ENCODE data around the gene METRNL.
A peak's percentile ranks its signal among the peaks of the same experiment; 100 is the strongest.
"Not testable (repeated sequence)": the region's sequence is repeated elsewhere in the genome, so short reads cannot be mapped to it uniquely, and the experiment has no call there.

METRNL gene

DNA sequence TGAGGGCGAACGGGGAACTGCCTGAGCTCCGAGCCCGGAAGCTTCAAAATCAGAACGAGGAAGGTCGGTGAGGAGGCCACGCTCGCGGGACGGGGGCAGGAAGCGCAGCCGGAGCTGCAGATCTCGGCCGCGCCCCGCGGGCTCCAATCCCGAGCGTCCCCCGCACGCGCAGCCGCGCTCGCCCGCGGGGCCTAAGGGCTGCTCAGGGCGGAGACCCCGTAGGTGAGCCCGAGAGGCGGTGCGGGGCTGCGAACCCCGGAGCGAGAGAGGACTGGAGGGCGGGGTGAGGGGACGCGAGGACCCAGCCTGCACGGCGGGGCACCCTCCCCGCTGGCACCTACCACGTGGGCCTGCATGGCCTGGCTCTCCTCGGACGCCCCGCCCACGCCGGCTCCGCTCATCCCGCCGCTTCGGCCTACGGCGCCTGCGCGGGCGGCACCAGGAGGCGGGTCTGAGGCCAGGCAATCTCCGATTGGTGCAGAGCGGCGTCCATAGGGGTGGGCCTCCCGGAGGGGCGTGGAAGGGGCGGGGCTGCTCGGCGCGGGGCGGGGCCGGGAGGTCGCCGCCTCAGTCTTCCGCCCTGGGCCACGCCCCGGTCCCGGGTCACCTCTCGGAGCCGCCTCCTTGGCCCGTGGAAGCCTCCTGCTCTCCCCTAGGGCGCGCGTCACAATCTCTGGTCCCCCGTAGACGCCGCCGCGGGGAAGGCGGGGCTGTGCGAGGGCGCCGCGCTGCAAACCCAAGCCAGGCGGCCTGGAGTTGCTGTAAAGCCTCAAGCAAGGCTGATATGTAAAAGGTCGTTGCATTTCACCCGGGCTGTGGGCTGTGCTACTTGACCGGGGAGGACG lies 27.8 kb upstream of the METRNL start:
- DNase-seq (ENCODE audit: low read depth in 3 of 3, low spot score in 1 of 3) = peak; percentile 96 to 97 (median 97)

GRCh38 chr17:83052241-83052564 lies 27.2 kb upstream of the METRNL start:
- no peak for DNase-seq (ENCODE audit: low read depth in 3 of 3, low spot score in 1 of 3)

DNA sequence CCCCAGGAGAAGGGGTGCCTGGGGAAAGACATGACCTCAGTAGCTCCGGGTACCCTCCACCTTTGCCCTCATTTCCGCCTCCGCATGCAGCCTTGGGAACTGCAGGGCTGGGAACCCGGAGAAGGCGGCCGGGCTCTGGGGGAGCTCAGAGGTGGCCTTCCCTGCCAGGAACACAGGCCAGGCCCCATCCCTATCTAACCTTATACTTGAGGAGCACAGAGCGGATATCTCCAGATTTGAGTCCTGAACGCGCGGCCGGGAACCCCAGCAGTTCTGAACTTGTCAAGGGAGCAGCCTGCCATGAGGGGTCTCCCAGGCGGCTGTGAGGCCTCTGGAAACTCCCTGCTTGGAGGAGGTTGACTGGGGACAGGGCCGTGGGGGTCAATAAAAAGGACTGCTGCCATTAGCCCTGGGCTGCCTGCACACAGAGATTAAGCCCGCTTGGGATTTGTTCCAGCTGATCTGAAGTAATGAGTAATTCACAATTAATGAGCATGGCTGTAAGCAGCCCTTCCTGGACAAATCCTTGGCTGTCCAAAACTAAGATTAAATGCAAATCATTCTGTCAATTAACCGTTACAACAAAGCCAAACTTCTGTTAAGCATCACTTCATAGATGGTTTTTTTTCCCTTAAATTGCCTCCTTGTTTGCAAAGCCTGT lies 26.3 kb upstream of the METRNL start:
- DNase-seq (ENCODE audit: low read depth in 3 of 3, low spot score in 1 of 3) = no peak

GRCh38 chr17:83053739-83054451 lies 25.5 kb upstream of the METRNL start:
- no peak for DNase-seq (ENCODE audit: low read depth in 3 of 3, low spot score in 1 of 3)

- DNase-seq (ENCODE audit: low read depth in 3 of 3, low spot score in 1 of 3) = no peak
Measured at GRCh38 chr17:83054518-83055125, 24.8 kb upstream of the METRNL start.

DNA sequence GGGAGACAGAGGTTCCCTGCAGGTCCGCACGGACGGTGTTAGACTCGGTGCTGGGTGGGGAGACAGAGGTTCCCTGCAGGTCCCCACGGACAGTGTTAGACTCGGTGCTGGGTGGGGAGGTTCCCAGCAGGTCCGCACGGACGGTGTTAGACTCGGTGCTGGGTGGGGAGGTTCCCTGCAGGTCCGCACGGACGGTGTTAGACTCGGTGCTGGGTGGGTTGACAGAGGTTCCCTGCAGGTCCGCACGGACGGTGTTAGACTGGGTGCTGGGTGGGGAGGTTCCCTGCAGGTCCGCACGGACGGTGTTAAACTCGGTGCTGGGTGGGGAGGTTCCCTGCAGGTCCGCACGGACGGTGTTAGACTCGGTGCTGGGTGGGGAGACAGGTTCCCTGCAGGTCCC lies 24.2 kb upstream of the METRNL start:
- DNase-seq (ENCODE audit: low read depth in 3 of 3, low spot score in 1 of 3) = not testable (repeated sequence)

DNA sequence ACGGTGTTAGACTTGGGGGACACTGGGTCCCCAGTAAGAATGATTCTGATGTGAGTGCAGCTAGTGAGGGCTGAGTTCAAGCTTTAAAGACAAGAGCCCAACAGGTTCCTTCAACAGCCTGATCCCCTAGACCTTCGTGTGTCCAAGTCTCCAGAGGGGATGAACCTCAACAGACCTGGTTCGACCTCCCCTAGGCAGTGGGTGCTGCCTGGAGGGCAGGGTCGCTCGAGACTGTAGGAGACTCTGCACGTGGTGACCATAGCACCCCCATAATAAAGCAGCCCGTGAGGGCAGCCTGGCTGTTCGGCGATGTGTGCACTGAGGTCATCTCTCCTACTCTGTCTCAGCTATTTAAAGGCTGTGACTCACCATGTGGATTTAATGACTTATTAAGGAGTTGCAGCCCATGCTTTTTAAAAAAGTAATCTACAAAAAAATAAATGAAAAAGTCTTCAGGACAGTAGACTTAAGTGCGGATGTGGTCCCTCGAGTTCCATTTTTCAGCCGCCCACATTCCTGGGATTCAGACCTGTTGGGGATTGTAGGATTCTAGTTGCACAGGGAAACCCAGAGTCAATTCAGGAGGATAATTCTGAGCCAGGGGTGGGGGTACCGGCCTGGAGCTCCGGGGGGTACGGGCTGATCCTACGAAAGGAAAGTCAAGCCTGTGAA lies 23.4 kb upstream of the METRNL start:
- no peak for DNase-seq (ENCODE audit: low read depth in 3 of 3, low spot score in 1 of 3)

DNA sequence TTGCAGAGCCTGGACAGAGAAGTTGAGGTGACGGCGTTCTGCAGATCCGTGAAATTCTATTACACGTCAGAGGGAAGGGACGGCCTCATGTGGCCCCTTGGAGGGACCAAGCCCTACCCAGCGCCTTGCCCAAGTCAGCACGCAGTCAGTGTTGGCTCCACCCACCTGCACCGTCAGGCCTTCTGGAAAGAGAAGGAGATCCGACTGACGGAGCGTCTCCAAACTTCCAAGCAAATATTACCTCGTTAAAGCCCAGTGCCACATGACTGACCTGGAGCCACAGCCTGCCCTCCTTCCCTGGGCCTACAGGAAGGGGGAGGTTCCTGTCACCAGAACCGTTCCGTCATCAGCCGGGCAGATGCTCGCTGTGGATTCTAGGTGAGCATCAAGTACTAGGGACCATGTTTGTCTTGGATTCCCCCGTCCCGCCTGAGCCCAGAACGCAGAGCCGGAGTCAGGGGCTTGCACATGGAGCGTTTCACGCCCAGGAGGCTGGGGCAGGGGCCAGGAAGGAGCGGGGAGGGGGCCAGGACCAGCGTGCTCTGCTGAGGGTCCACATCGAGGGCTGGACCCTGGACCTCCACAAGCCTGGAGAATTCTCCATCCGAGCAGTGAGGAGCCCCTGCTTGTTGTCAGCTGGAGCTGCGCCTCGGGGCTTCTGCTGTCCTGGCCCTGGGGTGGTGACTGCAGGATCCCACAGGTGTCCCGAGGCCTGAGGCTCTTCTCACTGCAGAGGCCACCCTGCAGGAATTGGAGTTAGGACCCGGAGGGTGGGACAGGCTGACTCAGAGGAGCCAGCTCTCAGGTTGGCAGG lies 22.6 kb upstream of the METRNL start:
- DNase-seq (ENCODE audit: low read depth in 3 of 3, low spot score in 1 of 3) = no peak

DNA sequence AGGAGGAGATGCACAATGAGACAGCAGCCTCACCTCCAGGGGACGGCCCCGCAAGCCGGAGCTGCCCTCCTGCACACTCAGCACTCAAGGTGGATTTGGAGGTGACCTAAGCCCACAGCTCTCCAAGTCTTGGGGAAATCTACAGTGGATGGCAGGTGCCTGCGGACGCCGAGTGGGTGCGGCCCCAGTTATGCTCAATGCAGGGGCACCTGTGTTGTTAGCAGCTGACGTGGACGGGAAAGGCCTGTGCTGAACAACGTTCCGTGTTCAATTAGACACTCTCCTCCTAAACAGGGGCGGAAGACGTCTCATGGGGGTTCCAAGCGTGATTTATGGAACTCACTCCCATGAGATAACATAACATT lies 22.0 kb upstream of the METRNL start:
- DNase-seq (ENCODE audit: low read depth in 3 of 3, low spot score in 1 of 3) = no peak

GRCh38 chr17:83057793-83058265 lies 21.6 kb upstream of the METRNL start:
- no peak for DNase-seq (ENCODE audit: low read depth in 3 of 3, low spot score in 1 of 3)

GRCh38 chr17:83058266-83058798 lies 21.1 kb upstream of the METRNL start:
- DNase-seq (ENCODE audit: low read depth in 3 of 3, low spot score in 1 of 3) = no peak

GRCh38 chr17:83061586-83061985 lies 17.8 kb upstream of the METRNL start:
- no peak for DNase-seq (ENCODE audit: low read depth in 3 of 3, low spot score in 1 of 3)

- DNase-seq (ENCODE audit: low read depth in 3 of 3, low spot score in 1 of 3) = no peak
Measured at GRCh38 chr17:83062011-83062817, 17.2 kb upstream of the METRNL start.

DNA sequence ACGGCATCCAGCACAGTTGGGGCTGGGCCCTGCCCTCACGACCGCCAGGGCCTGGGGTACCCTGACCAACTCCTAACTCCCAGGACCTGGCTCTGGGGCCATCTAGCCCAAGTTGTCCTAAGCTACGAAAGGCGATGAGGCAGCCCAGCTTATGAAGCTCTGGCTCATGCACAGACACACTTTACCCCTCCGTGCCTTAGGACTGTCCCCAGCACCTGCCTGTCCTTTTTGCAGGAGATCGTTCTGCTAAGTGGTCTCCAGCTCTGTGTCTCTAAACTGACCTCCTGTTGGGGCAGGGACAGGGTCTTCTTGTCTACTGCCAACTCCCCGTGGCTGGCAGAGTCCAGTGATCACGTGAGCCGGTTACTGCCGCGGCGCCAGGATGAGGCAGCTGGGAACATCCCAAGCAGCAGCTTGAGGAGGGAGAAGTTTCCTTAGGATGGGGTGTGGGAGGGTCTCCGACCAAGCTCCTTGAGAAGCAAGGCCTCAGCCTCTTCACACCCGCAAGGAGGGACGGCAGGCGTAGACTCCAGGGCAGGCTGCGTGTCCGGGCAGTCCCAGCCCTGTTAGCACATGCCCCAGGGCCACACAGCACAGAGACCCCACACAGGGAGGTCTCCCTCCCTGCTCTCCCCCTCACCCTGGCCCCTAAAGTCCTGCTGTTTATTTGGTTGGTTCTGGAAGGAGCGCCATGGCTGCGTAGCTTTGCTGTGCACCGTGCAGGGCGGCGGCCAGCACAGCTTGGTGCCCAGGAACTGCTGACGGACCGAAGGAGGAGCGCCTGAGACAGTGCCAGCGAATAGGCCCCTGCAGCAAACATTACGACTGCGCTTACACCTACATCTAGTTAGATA lies 16.4 kb upstream of the METRNL start:
- DNase-seq (ENCODE audit: low read depth in 3 of 3, low spot score in 1 of 3) = no peak

DNA sequence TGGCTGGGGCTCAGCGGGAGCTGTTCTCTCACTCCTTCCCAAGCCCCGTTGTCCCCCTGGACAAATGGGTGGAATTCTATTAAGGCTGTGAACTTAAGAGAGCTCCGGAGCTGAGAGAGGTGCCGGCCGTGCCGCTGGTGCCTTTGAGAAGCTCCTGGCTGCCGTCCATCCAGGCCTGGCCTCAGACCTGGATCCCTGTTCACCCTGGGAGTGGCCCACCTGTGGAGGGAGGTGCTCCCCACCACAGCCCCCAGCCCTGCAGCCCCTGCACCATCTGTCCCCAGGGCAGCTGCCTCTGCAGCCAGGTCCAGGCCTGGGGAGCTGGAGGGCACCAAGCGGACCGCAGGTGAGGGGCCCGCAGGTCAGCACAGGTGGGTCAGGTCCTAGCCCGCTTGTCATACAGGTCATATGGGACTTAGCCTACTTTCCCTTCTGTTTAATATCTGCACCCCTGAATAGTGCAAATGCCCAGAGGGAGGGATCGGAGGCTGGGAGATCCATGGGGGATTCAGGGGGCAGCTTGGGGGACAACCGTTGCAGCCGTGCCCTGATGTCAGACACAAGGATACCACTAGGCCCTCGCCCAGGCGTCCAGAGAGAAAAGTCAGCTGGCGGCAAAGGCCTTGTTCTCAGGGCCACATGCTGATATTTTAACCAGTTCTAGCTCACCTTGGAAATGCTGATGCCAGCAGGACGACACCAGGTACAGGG lies 15.2 kb upstream of the METRNL start:
- no peak for DNase-seq (ENCODE audit: low read depth in 3 of 3, low spot score in 1 of 3)

GRCh38 chr17:83064732-83065659 lies 14.4 kb upstream of the METRNL start:
- no peak for DNase-seq (ENCODE audit: low read depth in 3 of 3, low spot score in 1 of 3)

Measured in stimulated activated CD4-positive, alpha-beta T cell treated with anti-CD3 and anti-CD28 coated beads, TNF-alpha, amount 100 ng/mL, for 1 hour (primary cell).